GM19043 (cell line): Measurements from ENCODE around the gene PKD2L1.
"Not testable (repeated sequence)": the region's sequence is repeated elsewhere in the genome, so short reads cannot be mapped to it uniquely, and the experiment has no call there.

ENCODE experiments used
- ATAC-seq: cut with Tn5 transposase; IDR thresholded peaks from one replicate; pipeline ENCODE4 v1.9.1; 2021; ENCODE audit warnings: low read depth; ENCODE audit not compliant: unreplicated experiment

The PKD2L1 gene

DNA sequence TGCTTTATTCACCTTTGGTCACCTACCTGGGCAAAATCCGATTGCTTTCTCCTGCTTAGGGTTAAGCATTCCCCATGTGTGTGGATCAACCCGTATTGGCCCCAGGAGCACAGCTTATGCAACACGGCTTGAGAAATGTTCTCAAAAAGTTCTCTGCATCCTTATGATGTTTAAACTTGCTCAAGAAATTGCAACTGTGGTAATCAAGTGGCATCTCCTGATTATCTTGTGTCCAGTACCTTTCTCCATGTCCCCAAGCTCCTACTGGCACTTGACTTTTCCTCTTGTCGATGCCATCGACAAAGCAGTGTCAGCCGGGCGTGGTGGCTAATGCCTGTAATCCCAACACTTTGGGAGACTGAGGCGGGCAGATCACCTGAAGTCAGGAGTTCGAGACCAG lies 4.7 kb upstream of the PKD2L1 start:
- no peak for ATAC-seq

GRCh38 chr10:100333661-100334440 lies 3.8 kb upstream of the PKD2L1 start:
- no peak for ATAC-seq

- no peak for ATAC-seq
These were observed 3.1 kb upstream of the PKD2L1 start for GRCh38 chr10:100333106-100333505.

- no peak for ATAC-seq
These were observed 1.8 kb downstream of the PKD2L1 start for GRCh38 chr10:100328198-100328597.

DNA sequence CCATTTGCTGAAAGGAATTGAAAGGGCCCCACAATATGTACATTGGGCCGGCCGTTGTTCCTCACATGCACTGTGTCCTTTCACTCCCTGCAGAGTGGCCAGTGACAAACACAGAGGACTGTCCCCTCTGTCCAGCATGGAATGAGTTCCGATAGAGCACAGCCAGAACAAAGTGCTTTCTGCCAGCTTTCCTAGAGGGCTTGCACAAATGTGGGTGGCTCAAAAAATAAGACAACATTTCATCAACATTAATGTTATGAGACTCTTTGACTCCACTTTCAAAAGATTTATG lies 2.4 kb downstream of the PKD2L1 start:
- no peak for ATAC-seq

DNA sequence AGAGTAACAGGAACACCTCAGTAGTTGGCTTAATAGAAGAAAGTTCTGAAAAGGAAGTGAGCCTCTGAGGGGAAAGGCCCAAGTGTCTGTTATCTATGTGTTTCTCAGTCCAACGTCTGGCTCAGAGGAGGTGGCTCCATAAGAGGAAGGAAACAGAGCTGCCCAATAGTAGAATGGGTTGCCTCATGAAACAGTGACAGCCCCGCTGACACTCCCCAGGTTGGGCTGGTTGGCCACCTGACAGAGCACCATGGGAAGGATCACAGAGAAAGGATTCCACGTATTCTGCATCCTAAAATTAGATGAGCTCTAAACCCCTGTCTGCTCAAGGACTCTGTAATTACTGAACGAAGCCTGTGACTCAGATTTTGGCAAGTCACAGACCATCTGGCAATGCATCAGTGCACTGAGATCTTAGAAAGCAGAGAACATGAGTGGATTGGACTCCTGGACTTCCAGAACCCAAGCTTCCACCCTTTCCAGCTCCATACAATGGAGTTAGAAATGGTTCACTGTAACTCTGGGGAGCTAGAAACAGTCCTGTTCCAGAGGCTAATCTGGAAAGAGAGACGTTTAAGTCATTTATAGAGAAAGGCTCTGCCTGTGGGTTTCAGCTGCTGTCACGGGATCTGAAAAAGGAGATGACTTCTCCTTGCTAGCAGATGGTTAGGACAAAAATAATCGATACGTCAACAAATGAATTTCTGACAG lies 2.9 kb downstream of the PKD2L1 start:
- peak; percentile 99 for ATAC-seq

GRCh38 chr10:100325158-100325557 lies 4.9 kb downstream of the PKD2L1 start:
- ATAC-seq, result no peak

GRCh38 chr10:100319707-100320402 lies 10.2 kb downstream of the PKD2L1 start:
- no peak for ATAC-seq

GRCh38 chr10:100318207-100318606 lies 11.8 kb downstream of the PKD2L1 start:
- ATAC-seq, result no peak

DNA sequence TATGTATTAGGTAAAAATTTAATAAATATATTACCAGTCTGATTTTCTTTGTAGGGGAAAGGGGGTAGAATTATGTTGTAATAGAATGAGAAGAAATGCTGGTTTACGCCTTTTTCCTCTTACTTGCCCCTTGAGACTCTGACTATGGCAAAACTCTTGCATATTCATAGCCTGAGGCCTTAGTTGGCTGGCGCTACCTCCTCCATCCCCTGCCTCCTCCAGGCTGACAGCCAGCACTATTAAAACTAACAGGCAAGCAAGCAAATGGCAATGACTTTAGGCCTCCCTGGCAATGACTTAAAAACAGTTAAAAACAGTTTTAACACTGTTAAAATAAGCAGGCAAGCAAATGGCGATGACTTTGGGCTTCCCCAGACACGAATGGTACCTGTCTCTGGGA lies 14.4 kb downstream of the PKD2L1 start:
- no peak for ATAC-seq

DNA sequence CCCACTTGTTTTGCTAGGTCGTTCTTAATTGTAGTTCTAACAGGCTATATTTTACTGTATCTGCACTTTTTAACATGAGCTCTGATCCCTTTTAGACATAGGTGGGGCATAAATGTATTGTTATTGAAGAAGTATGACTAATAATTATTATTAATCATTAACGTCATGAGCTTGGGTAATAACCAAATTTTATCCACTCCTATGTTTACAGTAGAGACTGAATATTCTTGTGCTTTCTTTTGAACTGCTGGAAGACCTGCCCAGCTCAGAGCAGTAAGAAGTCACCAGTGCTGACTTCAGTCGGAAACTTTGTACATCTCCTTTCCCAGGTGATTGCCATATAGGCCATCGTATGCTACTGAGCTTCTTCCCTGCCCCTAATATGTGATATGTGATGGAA lies 18.7 kb downstream of the PKD2L1 start:
- no peak for ATAC-seq

DNA sequence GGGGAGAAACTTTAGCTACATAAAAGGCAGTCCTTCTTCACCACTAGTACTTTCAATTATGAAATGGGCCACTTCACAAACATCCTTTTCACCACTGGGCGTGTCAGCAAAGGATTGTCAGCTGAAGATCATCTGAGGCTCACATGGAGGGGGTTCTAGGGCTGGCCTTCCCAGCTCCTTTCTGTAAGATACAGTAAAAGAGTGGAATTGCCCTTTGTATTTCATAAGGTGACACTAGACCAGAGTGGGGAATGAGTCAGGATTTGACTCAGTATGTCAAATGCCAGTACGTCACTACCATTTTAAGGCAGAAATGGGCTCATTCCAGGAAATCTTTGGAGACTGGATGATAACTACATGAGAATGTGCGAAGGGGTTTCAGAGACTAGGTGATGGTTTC lies 22.3 kb downstream of the PKD2L1 start:
- ATAC-seq, result no peak

- ATAC-seq, result no peak
These were observed 23.2 kb downstream of the PKD2L1 start for GRCh38 chr10:100306861-100307260.

DNA sequence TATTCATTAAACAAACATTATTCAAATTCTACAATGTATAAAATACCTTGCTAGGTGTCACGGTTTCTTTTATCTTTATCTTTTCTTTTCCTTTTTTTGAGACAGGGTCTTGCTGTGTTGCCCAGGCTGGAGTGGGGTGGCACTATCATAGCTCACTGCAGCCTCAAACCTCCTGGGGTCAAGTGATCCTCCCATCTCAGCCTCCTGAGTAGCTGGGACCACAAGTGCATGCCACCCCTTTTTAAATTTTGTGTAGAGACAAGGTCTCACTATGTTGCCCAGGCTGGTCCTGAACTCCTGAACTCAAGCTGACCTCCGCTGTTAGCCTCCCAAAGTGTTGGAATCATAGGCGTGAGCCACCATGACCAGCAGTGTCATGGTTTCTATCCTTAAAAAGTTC lies 25.6 kb downstream of the PKD2L1 start:
- no peak for ATAC-seq

DNA sequence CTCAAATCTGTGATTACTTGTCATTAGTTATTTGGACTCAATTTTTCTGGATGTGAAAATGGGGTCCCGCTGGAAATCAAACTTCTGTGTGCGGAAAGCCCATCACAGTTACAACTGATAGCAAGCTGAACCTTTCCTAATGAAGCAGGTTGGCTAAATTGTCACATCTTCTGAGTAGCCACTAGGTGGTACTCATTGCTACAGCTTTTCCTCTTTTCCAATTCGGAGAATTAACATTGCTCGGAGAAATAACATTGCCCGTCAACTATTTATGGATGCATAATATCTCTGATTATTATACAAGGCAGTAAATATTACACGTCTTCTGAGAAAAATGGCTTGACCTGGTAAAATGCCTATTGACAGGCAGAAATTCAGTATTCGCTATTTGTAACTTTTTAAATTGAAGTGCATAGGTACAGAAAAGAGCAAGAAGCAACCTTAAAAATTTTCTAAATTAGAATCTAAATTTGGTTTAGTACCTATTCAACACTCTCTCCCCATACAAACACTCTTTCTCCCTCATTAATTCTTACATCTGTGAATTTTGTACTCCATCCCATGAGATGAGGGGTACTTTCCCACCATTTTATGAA lies 26.2 kb downstream of the PKD2L1 start:
- no peak for ATAC-seq

DNA sequence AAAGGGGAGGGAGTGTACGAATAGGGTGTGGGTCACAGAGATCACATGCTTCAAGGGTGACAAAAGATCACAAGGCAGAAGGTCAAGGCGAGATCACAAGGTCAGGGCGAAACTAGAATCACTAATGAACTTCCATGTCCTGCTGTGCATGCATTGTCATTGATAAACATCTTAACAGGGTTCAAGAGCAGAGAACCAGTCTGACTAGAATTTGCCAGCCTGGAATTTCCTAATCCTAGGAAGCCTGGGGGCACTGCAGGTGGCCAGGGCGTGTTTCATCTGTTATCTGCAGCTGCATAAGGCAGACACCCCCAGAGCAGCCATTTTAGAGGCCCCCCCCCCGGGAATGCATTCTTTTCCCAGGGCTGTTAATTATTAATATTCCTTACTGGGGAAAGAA lies 28.9 kb downstream of the PKD2L1 start:
- ATAC-seq, result not testable (repeated sequence)

GRCh38 chr10:100297242-100297641 lies 32.8 kb downstream of the PKD2L1 start:
- no peak for ATAC-seq

- ATAC-seq, result no peak
These were observed 37.0 kb downstream of the PKD2L1 start for GRCh38 chr10:100293066-100293465.

DNA sequence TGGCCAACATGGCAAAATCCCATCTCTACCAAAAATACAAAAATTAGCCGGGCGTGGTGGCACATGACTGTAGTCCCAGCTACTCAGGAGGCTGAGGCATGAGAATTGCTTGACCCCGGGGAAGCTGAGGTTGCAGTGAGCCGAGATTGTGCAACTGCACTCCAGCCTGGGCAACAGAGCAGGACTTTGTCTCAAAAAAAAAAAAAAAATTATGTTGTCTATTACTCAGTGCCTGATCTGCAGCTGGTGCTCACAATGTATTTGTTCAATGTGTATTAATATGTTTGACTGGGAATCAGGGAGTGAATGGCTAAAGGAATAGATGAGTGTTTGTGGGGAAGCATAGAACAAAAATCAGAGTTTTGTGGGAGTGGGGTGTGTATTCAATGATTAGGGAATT lies 37.7 kb downstream of the PKD2L1 start:
- not testable (repeated sequence) for ATAC-seq

DNA sequence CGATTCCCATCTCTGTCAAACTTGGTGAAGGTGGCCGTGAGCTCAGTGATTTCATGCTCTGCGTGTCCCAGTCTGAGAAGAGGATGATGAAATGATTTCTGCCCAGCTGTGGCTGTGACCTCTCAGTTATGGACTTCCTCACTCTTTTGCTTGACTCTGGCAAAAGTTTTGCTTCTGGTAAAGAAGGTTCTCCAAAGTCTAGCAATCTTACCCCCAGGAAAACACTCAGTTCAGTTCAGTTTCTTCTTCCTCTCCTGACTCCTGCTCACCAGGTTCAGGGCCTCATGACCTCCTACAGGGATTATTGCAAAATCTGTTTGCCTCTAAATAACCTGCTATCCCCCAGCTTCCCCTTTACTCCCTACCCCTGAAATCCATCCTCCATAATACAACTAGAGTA lies 38.7 kb downstream of the PKD2L1 start:
- ATAC-seq, result no peak

- no peak for ATAC-seq
These were observed 40.4 kb downstream of the PKD2L1 start for GRCh38 chr10:100289641-100290040.
